Activated B cell treated with CpG ODN at 0.5 μM for 24 hours (primary cell): ENCODE data around the gene MISP. TPM values are rescaled to one million over a fixed set of nuclear protein-coding genes. Genes with fewer than 3 reads are reported as not detected.
"Not testable (repeated sequence)": the region's sequence is repeated elsewhere in the genome, so short reads cannot be mapped to it uniquely, and the experiment has no call there.

Experiments
- ATAC-seq: fragments of 200-7000 bp; cut with Tn5 transposase; one replicate; pipeline ENCODE4 v1.10.0; 2021; ENCODE audit warnings: low read depth, mild to moderate bottlenecking, moderate library complexity
- CTCF ChIA-PET: fragments of 350-600 bp; sonication (Branson Sonifier 250); formaldehyde crosslinking; loops from one replicate; lab custom pipeline; 2021; ENCODE audit warnings: antibody characterized with exemption; lab: Charles Lee
- POLR2A ChIA-PET: fragments of 350-600 bp; sonication (Branson Sonifier 250); formaldehyde crosslinking; loops from one replicate; lab custom pipeline; 2021; ENCODE audit warnings: antibody characterized with exemption; lab: Charles Lee
- DNase-seq: peaks from one replicate; pipeline ENCODE4 v3.0.0; 2022
- H3K27ac Mint-ChIP-seq: one replicate; pipeline ENCODE4 v1.8.0; 2020; ENCODE audit warnings: mixed read lengths
- H3K27me3 Mint-ChIP-seq: one replicate; pipeline ENCODE4 v1.8.0; 2021; ENCODE audit warnings: mixed read lengths
- H3K36me3 Mint-ChIP-seq: one replicate; pipeline ENCODE4 v1.8.0; 2021; ENCODE audit warnings: low read depth, mixed read lengths
- H3K4me1 Mint-ChIP-seq: one replicate; pipeline ENCODE4 v1.8.0; 2021; ENCODE audit warnings: mixed read lengths
- H3K4me3 Mint-ChIP-seq: one replicate; pipeline ENCODE4 v1.8.0; 2020; ENCODE audit warnings: mild to moderate bottlenecking, mixed read lengths
- H3K9me3 Mint-ChIP-seq: one replicate; pipeline ENCODE4 v1.8.0; 2020; ENCODE audit warnings: mixed read lengths
- intact Hi-C: fragments of 100-400 bp; cut with micrococcal nuclease; formaldehyde crosslinking; loops from one replicate; pipeline ENCODE4 v1.15.1; 2024
- total RNA-seq: library from RNA; stranded (reverse); gene quantifications from 2 replicates; pipeline ENCODE4 v1.2.3, GENCODE V29; 2022
- TF ChIP-seq, protein P1 (sequence below): fragments of 200-600 bp; IDR thresholded peaks from one replicate; pipeline ENCODE4 v1.8.0; 2022; ENCODE audit warnings: antibody characterized with exemption, mild to moderate bottlenecking

The MISP gene
- total RNA-seq, 1 donor from 2014 or later = not detected

DNA sequence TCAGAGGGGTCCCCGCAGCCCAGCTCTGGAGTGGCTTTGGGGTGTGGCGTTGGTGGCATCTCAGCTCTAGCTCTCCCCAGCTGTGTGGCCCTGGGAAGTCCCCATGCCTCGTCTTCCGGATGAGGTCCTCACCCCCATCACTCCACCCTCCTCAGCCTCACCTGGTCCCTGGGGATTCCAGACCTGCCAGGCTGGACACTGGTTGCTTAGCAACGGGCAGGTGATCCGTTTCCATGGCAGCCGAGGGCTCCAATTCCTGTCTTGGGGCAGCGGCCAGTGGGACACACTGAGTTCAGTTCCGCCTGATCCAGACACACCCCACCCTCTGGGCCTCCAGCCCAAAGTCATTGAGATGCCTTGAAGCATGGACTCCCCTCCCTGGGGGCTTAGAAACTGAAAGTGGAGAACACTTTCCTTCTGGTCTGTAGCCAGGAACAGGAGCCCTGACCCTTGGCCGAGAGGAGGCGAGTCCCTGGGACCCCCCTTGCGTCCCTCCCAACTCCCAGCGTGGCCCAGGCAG, 7.7 kb upstream of the MISP start:
- Mint-ChIP-seq H3K27me3 (no peaks in the 10 kb centered on the region), H3K4me3 (no peak overlapping the region), H3K4me1 (no peaks in the 10 kb centered on the region), H3K9me3 (no peaks in the 10 kb centered on the region), H3K27ac (no peak overlapping the region), H3K36me3 (no peaks in the 10 kb centered on the region)
- CTCF ChIA-PET = no interaction called here
- ATAC-seq (peak; percentile 58), DNase-seq (no peak)
- POLR2A ChIA-PET = no interaction called here
- TF ChIP-seq, protein P1, sequence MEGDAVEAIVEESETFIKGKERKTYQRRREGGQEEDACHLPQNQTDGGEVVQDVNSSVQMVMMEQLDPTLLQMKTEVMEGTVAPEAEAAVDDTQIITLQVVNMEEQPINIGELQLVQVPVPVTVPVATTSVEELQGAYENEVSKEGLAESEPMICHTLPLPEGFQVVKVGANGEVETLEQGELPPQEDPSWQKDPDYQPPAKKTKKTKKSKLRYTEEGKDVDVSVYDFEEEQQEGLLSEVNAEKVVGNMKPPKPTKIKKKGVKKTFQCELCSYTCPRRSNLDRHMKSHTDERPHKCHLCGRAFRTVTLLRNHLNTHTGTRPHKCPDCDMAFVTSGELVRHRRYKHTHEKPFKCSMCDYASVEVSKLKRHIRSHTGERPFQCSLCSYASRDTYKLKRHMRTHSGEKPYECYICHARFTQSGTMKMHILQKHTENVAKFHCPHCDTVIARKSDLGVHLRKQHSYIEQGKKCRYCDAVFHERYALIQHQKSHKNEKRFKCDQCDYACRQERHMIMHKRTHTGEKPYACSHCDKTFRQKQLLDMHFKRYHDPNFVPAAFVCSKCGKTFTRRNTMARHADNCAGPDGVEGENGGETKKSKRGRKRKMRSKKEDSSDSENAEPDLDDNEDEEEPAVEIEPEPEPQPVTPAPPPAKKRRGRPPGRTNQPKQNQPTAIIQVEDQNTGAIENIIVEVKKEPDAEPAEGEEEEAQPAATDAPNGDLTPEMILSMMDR = no peak
- intact Hi-C loops = no loop called here

- H3K36me3 Mint-ChIP-seq, H3K27me3 Mint-ChIP-seq, DNase-seq, intact Hi-C loops, POLR2A ChIA-PET, ATAC-seq, CTCF ChIA-PET, H3K4me1 Mint-ChIP-seq, H3K4me3 Mint-ChIP-seq, H3K9me3 Mint-ChIP-seq, H3K27ac Mint-ChIP-seq: not testable (repeated sequence)
Observed at GRCh38 chr19:745138-745537, 5.8 kb upstream of the MISP start.

GRCh38 chr19:746208-746819, 4.6 kb upstream of the MISP start:
- no peaks in the 10 kb centered on the region for H3K9me3 Mint-ChIP-seq
- TF ChIP-seq, protein P1 = no peak
- no peaks in the 10 kb centered on the region for H3K36me3 Mint-ChIP-seq
- no peak overlapping the region for H3K27ac Mint-ChIP-seq
- DNase-seq = no peak
- H3K4me1 Mint-ChIP-seq = no peaks in the 10 kb centered on the region
- no peak for ATAC-seq
- intact Hi-C loops = no loop called here
- no peaks in the 10 kb centered on the region for H3K27me3 Mint-ChIP-seq
- ChIA-PET CTCF (no interaction called here), POLR2A (no interaction called here)
- H3K4me3 Mint-ChIP-seq = no peak overlapping the region

DNA sequence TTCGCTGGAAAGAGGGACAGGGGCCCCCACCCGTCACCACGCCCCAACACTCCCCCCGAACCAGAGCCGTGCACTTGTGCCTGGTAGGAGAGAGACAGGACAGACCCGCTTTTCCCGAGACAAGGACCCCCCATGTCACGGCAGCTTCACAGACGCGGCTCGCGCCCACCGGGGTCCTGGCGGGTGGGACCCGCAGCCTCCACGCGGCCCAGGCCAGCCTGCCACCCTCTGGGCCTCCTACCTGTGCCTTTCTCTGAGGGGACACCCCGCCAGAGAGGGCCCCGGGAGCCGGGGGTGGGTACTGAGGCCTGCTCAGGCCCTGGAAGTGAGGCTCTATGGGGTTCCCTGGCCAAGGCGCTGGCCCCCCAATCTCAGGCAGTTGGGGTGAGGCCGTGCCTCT, 4.0 kb upstream of the MISP start:
- no peaks in the 10 kb centered on the region for H3K9me3 Mint-ChIP-seq
- no peak overlapping the region for H3K27ac Mint-ChIP-seq
- DNase-seq (no peak), ATAC-seq (no peak)
- intact Hi-C loops = no loop called here
- TF ChIP-seq, protein P1 = no peak
- H3K36me3 Mint-ChIP-seq = no peaks in the 10 kb centered on the region
- CTCF ChIA-PET = no interaction called here
- POLR2A ChIA-PET = no interaction called here
- H3K4me3 Mint-ChIP-seq = no peak overlapping the region
- no peaks in the 10 kb centered on the region for H3K4me1 Mint-ChIP-seq
- H3K27me3 Mint-ChIP-seq = no peaks in the 10 kb centered on the region

GRCh38 chr19:747432-748273, 3.3 kb upstream of the MISP start:
- intact Hi-C loops = no loop called here
- Mint-ChIP-seq H3K4me3 (no peak overlapping the region), H3K4me1 (no peaks in the 10 kb centered on the region), H3K36me3 (no peaks in the 10 kb centered on the region), H3K27ac (no peak overlapping the region), H3K9me3 (no peaks in the 10 kb centered on the region), H3K27me3 (no peaks in the 10 kb centered on the region)
- DNase-seq (no peak), ATAC-seq (no peak)
- ChIA-PET POLR2A (no interaction called here), CTCF (no interaction called here)
- TF ChIP-seq, protein P1 = no peak
